HG03095 (cell line): ENCODE measurements around the gene LARGE1.

ENCODE experiments used
- ATAC-seq: cut with Tn5 transposase; IDR thresholded peaks from one replicate; pipeline ENCODE4 v1.9.1; 2021; ENCODE audit warnings: moderate library complexity; ENCODE audit not compliant: unreplicated experiment

The LARGE1 gene

DNA sequence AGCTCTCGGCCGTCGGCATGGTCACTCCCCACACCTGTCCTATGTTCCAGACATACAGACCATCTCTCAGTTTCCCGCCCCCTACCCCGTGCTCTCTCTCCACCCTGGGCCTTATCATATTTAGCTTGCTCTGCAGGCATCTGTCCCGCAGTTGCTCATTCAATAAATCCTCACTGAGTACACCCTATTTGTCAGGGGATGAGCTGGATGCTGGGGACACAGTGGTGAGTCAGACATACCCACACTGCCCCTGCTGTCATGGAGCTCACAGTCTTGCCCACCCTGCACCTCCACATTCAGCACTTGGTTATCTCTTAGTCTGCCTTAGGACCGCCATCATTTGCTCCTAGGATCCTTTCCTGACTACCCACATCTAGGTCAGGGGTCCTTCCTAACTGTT, 313.8 kb downstream of the LARGE1 start:
- ATAC-seq: no peak

DNA sequence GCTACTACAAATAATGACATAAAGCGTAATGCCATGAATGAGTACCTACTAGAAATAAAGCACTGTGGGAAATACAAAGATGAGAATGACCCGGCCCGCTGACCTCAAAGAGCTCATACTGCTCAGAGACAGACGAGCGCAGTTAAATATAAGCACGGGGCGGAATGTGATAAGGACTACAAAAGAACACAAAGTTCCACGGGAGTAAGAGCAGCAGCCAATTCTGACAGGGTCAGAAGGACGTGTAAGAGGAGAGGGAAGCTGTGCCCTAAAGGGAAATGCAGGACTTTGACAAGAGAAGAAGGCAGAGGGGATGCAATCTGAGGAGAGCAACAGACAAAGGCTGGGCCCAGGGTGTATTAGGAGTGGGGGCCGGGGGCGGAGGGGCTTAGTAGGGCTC, 314.6 kb downstream of the LARGE1 start:
- no peak for ATAC-seq

DNA sequence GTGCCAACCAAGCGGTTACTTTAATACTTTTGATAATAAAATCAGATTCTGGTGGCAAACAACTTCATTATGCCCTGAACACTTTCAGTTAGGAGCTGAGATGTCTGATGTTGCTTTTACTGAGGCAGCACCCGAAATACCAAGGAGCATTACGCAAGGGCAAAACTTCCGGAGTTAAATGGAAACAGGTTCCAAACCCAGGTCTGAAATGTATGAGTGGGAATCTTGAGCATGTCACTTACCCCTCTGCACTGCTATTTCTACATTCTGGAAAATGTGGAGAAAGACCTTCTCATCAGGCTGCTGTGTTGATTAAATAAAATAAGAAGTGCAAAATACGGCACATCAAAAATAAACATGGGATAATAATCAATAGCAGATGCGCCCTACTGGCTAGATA, 315.1 kb downstream of the LARGE1 start:
- no peak for ATAC-seq

- no peak for ATAC-seq
Observed at GRCh38 chr22:33601062-33601461, 319.2 kb downstream of the LARGE1 start.

- ATAC-seq: no peak
Observed at GRCh38 chr22:33600595-33600994, 319.7 kb downstream of the LARGE1 start.

DNA sequence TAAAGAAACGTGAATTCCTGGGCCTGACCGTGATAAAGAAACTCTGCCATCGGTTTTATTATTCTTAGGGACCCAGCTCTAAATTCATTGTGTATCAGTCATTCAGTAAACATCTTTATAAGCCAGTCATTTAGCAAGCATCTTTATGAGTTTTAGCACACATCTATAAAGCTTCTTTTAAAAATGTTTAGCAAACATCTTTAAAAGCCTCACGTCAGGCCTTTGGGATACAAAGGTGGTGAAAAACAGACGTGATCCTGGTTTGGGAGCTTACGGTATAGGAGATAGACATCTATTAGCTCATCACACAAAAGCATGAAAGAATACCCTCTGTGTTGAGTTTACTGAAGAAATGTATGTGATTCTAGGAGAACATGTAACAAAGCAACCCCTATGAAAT, 320.2 kb downstream of the LARGE1 start:
- ATAC-seq: no peak

DNA sequence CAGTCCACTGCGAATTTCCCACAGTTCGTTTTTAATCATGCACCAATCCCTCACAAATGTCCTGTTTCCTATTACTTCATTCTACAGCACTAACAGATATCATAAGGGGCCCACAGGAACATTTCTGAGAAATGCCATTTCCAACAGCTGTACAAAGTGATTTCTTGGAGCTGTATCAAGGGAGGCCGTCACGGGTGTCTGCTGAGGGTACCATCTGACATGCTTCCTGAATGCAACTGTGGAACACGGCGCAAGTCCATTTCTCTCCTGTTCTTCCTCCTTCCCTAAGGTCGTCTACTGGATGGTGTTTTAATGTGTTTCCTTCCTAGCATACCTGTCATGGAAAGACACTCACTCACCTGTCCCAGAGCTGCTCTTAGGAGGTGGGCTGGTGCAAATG, 320.7 kb downstream of the LARGE1 start:
- ATAC-seq: no peak

DNA sequence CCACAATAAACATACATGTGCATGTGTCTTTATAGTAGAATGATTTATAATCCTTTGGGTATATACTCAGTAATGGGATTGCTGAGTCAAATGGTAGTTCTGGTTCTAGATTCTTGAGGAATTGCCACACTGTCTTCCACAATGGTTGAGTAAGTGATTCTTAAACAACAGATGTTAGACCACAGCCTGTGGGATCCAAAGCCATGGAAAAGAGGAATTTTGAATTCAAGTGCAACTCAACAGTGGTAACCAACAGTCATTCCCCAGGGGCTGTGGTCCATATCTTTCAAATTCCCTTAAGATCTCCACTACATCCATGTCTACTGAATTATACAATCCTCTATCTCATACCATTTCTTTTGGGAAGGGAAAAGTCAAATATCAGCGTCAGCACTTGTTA, 321.5 kb downstream of the LARGE1 start:
- ATAC-seq: no peak

DNA sequence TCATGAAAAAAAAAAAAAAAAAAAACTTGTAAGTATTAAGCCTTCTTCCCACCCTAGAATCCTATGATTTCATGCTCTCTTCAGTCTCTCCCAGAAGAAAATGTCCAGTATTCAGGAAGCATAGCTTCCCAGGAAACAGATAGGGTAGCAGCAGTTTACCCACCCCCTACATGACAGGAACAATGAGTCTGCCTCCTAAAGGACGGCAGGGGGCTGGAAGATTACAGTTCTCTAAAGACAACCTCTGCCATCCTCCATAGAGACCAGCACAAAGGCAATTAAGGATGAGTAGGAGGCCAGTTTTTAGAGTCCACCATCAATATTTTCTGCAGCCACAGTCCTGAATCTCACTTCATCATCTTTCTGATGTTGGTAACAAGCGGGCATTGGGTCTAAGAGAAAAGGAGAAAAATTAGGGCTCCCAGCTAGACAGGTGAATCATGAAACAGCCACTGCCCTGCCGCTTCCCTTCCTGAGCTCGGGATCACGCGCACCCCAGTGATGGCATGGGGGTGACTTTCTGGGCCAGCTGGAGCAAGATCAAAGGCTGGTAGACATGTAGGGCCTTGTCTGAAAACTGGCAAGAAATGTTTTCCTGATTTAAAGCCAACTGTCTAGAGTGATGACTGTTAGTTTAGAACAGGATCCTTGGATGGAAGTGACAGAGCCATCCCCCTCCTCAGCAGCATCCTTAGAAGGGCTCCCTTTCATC, 322.8 kb downstream of the LARGE1 start:
- no peak for ATAC-seq

DNA sequence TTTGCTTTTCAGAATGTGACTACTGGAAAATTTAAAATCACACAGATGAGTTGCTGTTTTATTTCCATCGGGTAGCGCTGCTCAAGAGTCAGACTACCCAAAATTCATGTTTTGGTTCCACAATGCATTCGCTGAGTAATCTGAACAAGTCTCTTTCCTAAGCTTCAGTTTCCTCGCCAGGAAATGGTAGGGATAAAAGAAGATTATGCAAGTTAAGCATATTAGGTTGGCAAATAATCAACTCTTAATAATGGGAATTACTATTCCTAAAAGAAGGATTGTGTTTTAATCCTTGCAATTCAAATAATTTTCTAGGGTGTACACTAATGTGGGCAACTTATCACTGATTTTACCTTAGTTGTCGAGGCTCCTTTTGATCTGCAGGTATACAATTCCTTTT, 326.5 kb downstream of the LARGE1 start:
- ATAC-seq: no peak

DNA sequence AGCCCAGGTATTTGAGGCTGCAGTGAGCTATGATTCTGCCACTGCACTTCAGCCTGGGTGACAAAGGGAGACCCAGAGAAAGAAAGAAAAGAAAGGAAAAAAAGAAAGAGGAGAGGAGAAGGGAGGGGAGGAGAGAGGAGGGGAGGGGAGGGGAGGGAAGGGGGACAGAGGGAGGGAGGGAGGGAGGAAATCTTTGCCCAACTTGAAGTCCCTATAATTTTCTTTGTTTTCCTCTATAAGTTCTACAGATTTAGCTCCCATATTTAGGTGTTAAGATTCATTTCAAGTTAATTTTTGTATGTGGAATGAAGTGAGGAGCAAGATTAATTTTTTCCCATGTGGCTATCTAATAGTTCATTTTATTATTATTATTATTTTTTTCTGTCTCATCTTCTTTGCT, 328.3 kb downstream of the LARGE1 start:
- no peak for ATAC-seq

DNA sequence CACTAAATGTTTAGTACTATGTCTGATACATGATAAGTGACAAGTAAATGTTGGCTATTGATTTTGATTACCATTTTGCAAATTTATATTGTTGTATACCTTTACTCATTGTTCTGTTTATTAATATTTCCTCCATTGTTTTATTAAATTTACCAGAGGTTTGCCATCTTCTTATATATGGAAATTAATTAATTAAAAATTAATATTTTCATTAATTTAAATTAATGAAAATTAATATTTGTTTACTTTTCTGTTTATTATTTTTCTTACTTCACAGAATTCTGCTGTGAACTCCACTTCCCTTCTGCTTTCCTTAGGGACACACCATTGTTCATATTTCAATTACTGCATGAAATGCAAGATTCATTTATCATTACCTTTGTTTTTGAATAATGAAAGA, 331.0 kb downstream of the LARGE1 start:
- no peak for ATAC-seq

GRCh38 chr22:33588860-33589259, 331.4 kb downstream of the LARGE1 start:
- no peak for ATAC-seq

DNA sequence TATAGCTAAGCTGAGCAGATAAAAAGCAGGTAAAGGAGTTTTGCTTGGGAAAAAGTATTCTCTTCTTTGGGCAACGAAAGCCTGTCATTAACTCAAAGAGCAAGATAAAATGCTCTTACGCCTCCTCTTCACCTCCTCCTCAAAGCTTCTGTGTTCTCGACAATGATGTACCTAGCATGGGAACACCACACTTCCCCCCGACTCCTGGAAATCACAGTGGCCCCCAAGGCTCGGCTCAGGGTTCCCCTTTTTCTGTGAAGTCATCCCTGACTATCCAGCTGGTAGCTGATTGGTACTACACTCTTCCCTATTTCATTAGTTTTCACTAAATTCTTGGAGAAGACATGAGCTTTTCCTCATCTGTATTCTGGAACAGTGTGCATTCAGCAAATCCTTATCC, 336.1 kb downstream of the LARGE1 start:
- no peak for ATAC-seq

GRCh38 chr22:33582822-33583400, 337.4 kb downstream of the LARGE1 start:
- no peak for ATAC-seq

DNA sequence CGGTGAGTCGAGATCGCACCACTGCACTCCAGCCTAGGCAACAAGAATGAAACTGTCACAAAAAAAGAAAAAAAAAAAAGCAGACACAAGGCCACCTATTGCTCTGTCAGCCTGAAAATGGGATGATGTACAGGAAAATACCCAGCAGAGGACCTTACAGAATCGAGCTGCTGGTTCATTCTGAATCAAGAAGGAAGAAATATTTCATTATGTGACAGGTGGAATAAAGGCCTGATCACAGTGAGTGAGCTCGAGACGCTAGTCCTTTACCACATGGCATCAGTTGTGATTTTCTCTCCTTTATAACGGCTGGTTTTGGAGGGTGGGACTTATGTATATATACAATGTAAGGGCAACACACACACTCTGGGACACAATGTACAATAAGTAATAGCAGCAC, 340.0 kb downstream of the LARGE1 start:
- no peak for ATAC-seq

DNA sequence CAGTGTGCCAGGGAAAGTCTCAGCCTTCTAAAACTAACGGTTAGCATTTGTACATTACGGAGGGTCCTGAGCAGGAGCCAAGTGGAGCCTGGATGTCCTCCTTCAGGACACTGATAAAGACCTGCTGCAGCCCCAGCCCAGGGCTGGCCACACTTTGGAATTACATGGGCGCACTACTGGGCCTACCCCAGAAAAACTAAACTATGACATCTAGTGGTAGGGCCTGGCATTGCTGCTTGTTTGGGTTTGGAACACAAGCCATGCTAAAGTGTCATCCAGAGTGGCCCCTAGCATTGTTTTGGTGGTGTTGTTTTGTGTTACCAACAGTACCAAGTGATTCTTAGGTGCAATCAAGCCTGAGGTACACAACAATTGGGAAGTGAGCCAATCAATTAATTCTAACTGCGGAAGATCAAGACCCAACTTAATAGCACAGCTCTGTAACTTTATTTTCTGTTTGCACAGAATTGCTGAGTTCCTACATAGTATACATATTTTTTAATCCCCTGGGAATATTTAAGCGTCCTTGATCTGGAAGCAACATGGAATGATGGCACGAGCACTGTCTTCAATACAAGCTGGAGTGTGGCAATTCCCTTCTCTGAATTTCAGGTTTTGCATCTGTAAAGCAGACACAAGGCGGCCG, 340.7 kb downstream of the LARGE1 start:
- no peak for ATAC-seq

- no peak for ATAC-seq
Observed at GRCh38 chr22:33578752-33579151, 341.5 kb downstream of the LARGE1 start.

- ATAC-seq: no peak
Observed at GRCh38 chr22:33577862-33578411, 342.3 kb downstream of the LARGE1 start.

GRCh38 chr22:33576205-33576604, 344.1 kb downstream of the LARGE1 start:
- no peak for ATAC-seq

DNA sequence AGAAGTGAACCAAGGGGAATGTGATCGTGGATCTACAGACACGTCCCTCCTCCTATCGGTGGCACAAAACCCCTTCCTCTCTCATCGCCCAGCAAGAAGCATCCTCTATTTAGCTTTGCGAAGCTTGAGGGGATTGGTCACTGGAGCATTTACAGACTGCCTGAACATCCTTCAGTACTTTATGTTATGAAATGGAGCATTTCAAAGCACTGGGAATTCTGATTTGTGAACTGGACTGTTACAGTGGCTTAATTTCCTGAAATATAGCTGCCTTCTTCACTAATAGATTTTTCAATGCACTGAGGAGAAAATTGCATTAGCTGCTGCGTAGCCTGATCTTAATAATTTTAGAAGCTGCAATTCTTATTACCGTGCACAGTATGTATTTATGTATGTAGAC, 344.5 kb downstream of the LARGE1 start:
- ATAC-seq: no peak

- no peak for ATAC-seq
Observed at GRCh38 chr22:33575041-33575440, 345.2 kb downstream of the LARGE1 start.
